ENCODE measurements around the gene FAM210B.

FAM210B gene, protein sequence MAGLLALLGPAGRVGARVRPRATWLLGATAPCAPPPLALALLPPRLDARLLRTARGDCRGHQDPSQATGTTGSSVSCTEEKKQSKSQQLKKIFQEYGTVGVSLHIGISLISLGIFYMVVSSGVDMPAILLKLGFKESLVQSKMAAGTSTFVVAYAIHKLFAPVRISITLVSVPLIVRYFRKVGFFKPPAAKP

DNA sequence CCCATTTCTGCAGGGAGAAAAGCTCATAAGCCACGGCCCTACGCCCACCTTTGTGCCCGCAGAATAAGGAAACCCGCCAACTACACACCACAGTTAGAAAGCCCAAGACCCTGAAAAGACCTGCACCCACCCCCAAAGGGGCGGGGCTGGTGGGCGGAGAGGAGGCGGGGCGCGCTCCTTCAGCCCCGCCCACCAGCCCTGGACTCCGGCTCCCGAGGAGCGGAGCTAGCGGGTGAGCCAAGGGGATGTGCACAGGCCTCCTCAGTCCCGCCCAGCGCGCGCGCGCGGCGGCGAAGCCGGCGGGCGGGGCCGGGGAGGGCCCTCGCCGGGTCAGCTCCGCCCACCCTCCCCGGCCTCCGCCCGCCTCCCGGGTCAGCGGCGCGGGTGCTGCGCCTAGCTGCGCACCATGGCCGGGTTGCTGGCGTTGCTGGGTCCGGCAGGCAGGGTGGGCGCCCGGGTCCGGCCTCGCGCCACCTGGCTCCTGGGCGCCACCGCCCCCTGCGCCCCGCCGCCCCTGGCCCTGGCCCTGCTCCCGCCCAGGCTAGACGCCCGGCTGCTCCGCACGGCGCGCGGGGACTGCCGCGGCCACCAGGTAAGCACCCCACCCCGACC, at the start of gene FAM210B:
FAM210B (plus strand) TSS at position 375 of the 612 bp plus-strand sequence; CDS start at position 407, 32 bp downstream.
- DNase-seq (ENCODE audit: low spot score): peak; percentile 97
- TF ChIP-seq, protein P1, sequence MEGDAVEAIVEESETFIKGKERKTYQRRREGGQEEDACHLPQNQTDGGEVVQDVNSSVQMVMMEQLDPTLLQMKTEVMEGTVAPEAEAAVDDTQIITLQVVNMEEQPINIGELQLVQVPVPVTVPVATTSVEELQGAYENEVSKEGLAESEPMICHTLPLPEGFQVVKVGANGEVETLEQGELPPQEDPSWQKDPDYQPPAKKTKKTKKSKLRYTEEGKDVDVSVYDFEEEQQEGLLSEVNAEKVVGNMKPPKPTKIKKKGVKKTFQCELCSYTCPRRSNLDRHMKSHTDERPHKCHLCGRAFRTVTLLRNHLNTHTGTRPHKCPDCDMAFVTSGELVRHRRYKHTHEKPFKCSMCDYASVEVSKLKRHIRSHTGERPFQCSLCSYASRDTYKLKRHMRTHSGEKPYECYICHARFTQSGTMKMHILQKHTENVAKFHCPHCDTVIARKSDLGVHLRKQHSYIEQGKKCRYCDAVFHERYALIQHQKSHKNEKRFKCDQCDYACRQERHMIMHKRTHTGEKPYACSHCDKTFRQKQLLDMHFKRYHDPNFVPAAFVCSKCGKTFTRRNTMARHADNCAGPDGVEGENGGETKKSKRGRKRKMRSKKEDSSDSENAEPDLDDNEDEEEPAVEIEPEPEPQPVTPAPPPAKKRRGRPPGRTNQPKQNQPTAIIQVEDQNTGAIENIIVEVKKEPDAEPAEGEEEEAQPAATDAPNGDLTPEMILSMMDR (IDR thresholded peaks at IDR 0.05; ENCODE audit: extremely low read depth, missing control alignments): no peak

GRCh38 chr20:56316051-56316450, 42.7 kb upstream of the FAM210B start:
- DNase-seq (ENCODE audit: low spot score): no peak
- TF ChIP-seq, protein P1 (IDR thresholded peaks at IDR 0.05; ENCODE audit: extremely low read depth, missing control alignments): no peak

DNA sequence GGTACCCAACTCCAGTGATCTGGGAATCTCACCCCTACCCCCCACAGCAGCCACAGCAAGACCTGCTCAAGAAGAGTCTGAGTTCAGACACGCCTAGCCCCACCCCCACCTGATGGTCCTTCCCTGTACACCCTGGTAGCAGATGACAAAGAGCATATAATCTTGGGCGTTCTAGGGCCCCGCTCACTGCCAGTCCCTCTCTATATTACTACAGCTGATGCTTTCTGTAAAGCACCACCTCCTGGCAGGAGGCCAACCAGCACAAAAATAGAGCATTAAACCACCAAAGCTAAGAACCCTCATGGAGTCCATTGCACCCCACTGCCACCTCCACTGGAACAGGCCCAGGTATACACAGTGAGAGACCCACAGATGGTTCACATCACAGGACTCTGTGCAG, 42.3 kb upstream of the FAM210B start:
- TF ChIP-seq, protein P1 (IDR thresholded peaks at IDR 0.05; ENCODE audit: extremely low read depth, missing control alignments): no peak
- no peak for DNase-seq (ENCODE audit: low spot score)

- no peak for DNase-seq (ENCODE audit: low spot score)
- TF ChIP-seq, protein P1 (IDR thresholded peaks at IDR 0.05; ENCODE audit: extremely low read depth, missing control alignments): no peak
Measured at GRCh38 chr20:56322681-56323080, 36.1 kb upstream of the FAM210B start.

- DNase-seq (ENCODE audit: low spot score): no peak
- TF ChIP-seq, protein P1 (IDR thresholded peaks at IDR 0.05; ENCODE audit: extremely low read depth, missing control alignments): no peak
Measured at GRCh38 chr20:56323206-56323605, 35.6 kb upstream of the FAM210B start.

DNA sequence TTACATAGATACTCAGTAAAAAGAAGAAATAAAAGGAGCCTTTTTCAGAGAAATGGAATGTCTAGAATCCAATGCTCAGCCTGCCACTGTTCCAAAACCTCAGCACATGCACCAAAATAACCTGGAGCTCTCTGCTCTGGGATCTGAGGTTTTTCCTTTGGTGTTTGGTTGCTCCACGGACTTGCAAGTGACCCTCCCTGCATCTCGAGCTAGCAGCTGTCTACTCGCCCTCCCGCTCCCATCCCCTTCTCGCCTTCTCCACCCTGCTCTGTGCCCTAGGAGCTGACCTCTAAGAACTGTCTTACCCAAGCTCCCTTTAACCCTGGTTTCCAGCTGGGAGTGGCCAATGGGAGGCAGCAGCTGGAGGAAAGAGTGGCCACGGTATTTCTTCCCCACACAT, 35.1 kb upstream of the FAM210B start:
- no peak for DNase-seq (ENCODE audit: low spot score)
- TF ChIP-seq, protein P1 (IDR thresholded peaks at IDR 0.05; ENCODE audit: extremely low read depth, missing control alignments): no peak

DNA sequence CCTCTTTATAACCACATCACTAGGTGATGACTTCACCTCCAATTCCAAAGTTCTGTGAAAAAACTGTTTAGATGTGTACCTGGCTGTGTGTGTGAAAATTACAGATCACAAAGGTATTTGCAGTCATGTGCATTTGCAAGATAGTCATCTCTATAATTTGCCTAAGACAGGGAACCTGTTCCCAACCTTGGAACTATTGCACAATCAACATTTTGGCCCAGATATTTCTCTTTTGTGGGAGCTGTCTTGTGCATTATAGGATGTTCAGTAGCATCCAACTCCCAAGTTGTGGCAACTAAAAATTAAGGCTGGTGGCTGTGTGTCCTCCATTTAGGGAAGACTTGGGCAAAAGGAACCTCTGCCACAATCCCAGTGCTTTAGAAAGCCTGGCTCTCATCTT, 34.0 kb upstream of the FAM210B start:
- DNase-seq (ENCODE audit: low spot score): no peak
- TF ChIP-seq, protein P1 (IDR thresholded peaks at IDR 0.05; ENCODE audit: extremely low read depth, missing control alignments): no peak
